NCI-H2107 treated with DMSO at 0.1 percent for 48 hours (cell line): ENCODE results near the gene MT1A.

Experiments
- DNase-seq: peaks from one replicate; lab custom pipeline; 2025; ENCODE audit not compliant: unreplicated experiment; lab: John Stamatoyannopoulos, UW

MT1A gene

GRCh38 chr16:56630134-56630533, 8.3 kb upstream of the MT1A start:
- no peak for DNase-seq

DNA sequence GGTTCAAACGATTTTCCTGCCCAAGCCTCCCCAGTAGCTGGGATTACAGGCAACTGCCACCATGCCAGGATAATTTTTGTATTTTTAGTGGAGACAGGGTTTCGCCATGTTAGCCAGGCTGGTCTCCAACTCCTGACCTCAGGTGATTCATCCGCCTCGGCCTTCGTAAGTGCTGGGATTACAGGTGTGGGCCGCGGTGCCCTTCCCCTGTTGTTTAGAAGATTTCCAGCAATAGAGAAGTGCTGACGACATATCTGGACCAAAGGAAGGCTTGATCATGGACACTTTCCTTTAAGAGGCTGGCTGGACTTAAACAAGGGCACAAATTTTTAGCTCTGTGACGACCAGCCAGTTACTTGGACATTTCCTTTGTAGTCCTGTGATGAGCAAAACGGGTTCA, 7.3 kb upstream of the MT1A start:
- DNase-seq, result no peak

DNA sequence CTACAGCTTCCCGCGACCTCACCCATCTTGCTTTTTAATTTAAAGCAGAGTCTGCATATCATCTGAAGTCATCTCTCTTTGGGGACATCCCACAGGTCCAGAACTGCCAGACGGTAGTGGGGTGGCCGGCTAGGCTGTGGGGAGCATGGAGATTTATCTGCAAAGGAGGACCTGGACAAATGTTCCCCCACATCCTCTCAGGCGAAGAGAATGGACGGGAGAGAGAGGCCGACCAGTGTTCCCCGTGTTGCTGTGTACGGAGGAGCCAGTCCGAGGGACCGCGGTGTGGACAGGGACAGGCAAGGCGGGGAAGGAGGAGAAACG, 6.7 kb upstream of the MT1A start:
- DNase-seq, result no peak

- DNase-seq, result no peak
Measured at GRCh38 chr16:56632156-56632847, 6.2 kb upstream of the MT1A start, which contains the start of gene MT1M. MT1M (plus strand) TSS chr16:56632659; CDS start chr16:56632732, 73 bp downstream.

GRCh38 chr16:56632848-56633365, 5.6 kb upstream of the MT1A start:
- DNase-seq, result no peak

- no peak for DNase-seq
Measured at GRCh38 chr16:56633535-56633934, 4.9 kb upstream of the MT1A start.

GRCh38 chr16:56634715-56635440, 3.6 kb upstream of the MT1A start:
- no peak for DNase-seq

DNA sequence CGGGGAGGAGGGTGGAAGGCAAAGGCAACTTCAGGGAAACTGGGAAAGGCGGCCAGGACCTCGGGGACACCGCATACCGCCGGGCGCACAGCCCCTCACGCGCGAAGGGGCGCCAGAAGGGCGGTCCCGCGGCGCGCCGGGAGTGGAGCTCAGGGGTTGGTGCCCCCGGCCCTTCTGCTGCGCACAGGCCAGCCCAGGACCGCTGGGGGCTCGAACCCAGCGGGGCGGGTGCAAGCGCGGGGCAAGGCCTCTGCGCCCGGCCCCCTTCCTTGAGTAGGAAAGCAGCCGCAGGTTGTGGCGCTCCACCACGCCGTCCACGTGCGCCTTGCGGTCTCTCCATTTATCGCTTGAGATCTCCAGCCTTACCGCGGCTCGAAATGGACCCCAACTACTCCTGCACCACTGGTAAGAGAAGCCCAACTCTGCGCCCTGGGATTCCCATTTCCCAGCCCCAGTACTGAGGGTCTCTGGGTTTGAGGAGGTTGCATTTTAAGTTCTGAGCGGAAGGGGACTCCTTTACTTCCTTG, 3.0 kb upstream of the MT1A start:
- no peak for DNase-seq

- no peak for DNase-seq
Measured at GRCh38 chr16:56636616-56637413, 1.7 kb upstream of the MT1A start.

DNA sequence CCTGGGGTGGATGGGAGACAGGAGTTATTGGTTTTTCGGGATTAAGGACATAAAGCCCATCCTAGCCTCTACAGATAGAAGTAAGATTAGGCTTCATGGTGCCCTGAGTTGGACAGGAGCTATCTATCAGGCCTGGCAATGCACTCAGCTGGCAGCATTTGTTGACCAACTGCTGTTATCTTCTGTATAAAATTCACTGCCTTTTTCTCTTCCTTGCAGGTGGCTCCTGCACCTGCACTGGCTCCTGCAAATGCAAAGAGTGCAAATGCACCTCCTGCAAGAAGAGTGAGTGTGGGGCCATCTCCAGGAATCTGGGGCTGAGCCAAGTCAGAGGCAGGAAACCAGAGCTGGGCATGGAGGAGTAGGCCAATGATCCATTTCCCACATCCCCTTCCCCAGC, 579 bp downstream of the MT1A start:
- DNase-seq, result no peak

DNA sequence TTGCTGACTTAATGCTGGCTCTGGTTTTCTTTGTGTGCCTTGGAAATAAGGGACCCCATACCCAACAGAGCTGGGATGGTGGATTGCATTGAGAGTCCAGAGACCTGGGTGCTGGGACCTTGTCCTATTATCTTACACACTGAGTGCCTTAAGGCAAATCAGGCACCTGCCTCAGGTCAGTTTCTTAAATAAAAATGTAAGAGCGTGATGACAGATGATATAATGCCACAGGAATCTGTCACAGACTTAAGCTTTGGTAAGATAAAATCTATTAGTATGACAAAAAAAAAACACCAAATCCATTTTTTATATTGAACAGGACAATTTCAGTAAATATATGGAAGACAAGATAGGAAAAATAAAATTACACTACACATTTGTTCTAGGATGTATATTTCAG, 1.6 kb downstream of the MT1A start:
- no peak for DNase-seq

DNA sequence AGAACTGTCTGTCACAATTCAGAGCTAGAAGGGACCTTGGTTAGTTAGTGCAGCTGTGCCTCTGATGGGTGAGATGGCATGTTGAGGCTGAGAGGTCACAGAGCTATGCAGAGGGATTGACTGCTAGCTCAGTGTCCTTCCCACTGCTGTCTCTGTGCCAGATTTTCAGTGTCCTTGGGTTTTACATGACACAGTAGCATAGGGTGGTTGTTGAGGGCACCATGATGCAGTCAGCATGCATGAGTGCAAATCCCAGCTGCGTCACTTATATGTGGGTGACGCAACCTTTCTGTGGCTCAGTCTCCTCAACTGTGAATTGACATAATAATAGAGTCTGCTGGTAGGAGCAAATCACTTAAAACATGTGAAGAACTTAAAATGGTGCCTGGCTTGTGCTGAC, 2.7 kb downstream of the MT1A start:
- DNase-seq, result no peak

- peak; percentile 16 for DNase-seq
Measured at GRCh38 chr16:56643080-56643778, 4.8 kb downstream of the MT1A start.

DNA sequence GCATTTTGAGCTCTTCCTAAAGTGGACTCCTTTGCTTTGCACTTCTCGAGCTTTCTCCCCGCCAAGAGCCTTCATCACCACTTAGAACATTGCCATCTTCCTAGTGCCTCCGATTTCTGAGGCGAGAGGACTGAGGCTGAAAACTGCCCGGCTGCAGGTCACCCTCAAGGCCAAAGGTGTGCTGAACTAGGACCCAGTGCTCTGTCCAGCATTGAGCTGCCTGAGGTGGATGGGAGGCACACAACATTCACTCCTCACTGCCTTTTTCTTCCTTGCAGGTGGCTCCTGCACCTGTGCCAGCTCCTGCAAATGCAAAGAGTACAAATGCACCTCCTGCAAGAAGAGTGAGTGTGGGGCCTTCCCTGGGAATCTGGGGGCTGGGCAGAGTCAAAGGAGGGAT, 5.4 kb downstream of the MT1A start:
- DNase-seq, result no peak

DNA sequence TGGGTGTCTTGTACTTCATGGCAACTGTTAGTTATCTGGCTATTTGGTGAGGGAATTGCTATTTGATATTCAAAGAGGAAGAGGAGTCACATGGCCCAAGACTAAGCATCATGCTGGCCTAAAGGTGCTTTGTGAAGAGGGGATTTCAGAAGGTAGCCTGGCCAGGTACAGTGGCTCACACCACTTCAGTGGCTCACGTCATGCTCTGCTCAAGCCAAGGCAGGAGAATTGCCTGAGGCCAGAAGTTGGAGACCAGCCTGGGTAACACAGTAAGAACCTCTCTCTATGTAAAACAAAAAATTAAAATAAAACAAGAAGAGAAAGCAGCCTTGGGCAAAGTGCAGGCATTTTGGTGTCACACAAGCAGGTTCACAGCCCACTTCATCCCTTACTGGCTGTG, 6.8 kb downstream of the MT1A start:
- no peak for DNase-seq

DNA sequence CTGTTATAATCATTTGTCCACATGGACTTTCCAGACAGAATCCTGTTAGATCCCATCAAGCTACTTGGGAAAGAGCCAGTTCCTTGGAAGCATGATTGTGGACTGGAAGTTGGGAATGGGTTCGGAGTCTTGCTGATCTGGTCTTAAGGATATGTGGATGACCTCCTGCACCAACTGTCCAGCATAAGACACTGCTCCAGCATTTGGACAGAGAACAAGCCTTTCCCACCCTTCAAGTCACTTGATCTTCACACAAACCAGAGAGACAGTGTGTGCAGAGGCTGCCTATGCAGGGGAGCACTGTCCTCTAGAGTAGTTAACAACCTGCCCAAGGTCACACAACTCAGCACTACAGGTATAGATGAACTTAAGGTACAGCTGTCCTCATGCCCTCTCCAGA, 7.4 kb downstream of the MT1A start:
- no peak for DNase-seq

GRCh38 chr16:56647641-56648431, 9.4 kb downstream of the MT1A start:
- no peak for DNase-seq

- DNase-seq, result no peak
Measured at GRCh38 chr16:56649271-56649670, 10.8 kb downstream of the MT1A start.

DNA sequence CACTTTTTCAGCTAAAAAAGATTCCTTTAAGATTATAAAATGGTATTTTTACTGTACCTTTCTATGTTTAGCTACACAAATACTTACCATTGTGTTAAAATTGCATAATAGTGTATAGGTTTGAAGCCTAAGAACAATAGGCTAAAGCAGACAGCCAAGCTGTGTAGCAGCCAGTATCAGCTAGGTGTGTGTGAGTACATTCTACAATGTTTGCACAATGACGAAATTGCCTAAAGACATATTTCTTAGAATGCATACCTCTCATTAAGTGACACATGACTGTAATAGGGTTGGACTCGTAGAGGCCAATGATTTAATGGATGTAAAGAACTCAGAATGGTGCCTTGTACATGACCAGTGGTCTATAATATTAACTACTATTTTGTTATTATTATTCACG, 11.4 kb downstream of the MT1A start:
- no peak for DNase-seq

DNA sequence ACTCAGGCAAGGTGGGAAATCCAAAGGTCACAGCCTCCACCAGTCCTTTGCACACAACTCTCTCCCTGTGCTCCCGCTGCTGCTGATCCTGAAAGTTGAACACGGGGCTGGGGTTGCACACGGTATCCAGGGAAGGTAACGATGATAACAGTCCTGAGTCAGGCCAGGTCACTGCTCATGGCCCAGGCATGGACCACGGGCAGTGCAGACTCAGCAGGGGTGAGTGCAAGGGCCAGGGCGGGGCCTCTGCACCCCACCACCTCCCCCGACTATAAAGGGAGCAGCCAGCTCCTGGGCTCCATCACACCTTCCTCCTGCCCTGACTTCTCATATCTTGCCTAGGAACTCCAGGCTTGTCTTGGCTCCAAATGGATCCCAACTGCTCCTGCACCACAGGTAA, 13.1 kb downstream of the MT1A start, which contains the start of gene MT1B:
Gene MT1B, plus strand, starts transcription at position 301 of the 400 bp plus-strand sequence. Its CDS starts 68 bp downstream, at position 369.
- no peak for DNase-seq
